IPS-11a (cell line): Measurements from ENCODE around the gene DLGAP1.
"Not testable (repeated sequence)": the region's sequence is repeated elsewhere in the genome, so short reads cannot be mapped to it uniquely, and the experiment has no call there.

Experiments used
- H3K4me3 ChIP-seq: one replicate; pipeline ENCODE4 v1.5.1; 2013; ENCODE audit warnings: low read depth, low read length, control low read depth

Gene DLGAP1

DNA sequence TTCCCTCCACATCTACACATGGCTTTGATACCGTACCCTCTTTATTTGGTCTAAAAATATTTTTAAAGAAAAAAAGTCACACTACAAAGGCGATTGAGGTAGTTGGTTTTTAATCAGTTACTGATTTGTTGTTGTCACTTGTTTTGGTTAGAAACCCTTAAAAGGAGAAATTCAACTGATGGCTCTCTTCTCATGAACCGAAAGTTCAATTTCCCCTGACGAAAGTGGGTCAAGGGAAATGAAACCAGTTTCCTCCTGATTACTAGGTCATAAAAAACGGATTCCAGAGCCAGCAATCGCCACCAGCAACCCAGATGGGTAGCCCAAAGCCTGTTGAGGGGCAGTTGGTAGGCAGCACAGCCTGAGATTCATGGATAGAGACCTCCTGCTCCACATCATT, 63.2 kb downstream of the DLGAP1 start:
- no peak overlapping the region for H3K4me3 ChIP-seq

DNA sequence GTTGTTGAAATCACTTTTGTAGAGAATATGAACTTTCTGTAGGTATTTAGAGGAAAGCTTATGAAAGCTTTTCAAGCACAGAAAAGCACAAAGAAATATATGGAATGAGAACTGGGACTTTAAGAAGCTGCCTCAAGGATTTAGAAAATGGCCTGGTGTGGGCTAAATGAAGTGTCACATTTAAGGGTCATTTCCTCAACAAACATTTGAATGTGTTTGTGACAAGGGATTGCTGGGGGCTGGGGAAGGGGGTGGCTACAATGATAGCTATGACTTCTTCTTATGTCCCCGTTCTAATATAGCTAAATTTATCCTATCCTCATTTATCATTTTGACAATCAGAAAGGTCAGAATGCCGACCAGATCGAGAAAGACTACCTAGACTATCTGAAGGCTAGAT, 69.2 kb downstream of the DLGAP1 start:
- H3K4me3 ChIP-seq: no peak overlapping the region

DNA sequence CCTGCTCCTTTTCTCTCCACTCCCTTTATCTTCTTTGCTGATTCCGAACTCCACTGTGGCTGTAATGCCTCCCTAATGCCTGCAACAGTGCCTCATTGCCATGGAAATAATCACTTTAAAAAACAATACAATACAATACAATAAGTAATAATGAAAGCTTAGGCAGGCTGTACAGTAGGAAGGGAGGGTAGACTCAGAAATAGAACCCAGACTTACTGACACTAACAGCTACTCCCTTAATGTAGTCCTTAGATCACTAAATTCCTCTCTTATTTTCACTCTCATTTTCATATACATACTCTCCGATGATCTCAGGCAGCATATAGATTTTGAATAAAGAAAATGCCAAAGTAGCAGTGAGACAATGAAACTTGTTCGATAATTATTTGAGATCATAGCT, 70.2 kb downstream of the DLGAP1 start:
- no peak overlapping the region for H3K4me3 ChIP-seq

DNA sequence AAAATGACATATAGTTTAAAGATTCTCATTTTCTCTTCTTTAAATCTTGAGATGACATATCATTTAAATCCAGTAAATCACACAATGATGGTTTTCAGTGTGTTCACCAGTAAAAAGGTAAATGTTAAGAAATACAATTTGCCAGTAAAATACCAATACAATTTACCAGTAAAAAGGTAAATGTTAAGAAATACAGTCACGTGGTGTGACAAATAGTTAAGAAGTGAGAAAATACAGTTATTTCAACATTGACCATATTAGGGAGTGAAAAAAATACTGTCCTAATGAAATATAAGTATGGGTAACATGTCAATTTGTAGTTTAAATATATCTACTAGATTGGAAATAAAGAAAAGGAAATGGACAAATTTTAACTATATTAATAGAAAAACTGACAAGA, 80.5 kb downstream of the DLGAP1 start:
- no peak overlapping the region for H3K4me3 ChIP-seq

DNA sequence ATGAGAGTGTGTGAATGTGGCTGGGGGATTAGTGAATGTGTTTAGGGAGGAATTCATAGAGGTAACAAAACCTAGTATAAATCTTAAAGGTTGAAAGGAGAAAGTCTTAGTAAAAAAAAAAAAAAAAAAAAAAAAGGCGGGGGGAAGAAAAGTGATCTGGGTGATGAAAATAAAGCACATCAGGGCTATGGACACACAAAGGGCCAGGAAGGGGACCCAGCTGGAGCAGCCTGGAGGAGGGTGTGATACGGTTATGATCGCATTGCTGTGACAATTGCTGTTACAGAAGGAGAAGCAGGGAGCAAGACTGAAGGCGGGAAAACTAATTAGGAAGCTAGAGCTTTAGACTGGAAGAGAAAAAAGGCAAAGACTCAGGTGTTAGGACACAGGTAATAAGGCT, 85.4 kb downstream of the DLGAP1 start:
- H3K4me3 ChIP-seq: no peak overlapping the region

DNA sequence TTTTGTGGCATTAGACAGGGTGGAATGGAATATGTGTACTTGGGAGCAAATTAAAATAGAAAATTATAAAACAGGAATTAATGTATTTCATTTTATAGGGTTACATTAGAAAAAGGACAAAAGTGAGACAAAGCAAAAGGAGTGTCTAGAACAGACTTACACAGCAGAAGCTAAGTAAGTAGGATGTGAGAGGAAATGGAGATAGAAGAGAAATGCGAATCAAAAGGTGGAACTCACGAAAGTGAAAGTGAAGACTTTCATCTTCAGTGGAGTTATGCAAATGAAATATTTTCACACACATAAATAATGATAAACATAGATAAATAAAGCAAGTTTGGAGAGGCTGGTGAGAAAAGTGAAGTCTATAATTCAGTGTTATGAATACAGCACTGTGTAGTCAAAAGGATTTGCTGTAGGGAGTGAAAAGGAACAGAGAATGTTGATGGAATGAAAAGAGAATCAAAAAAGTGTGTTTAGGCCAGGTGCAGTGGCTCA, 94.8 kb downstream of the DLGAP1 start:
- no peak overlapping the region for H3K4me3 ChIP-seq

DNA sequence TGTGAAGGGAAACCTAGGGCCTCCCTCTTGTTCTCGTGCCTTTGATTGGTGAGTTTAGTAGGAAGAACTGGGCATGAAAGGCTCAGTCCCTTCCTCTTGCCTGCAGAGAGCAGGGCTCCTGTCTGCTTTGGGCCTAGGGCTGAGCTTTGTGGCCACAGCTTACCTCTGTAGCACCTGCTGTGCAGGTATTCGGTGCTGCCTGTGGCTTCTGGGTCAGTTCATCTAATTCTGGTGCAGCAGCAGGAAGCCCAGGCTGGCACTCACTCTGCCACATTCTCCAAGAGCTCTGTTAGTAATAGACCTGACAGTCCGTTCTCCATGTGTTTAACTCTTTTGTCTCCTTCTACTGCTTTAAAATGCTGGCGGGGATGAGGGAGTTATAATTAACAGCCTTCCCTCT, 96.5 kb downstream of the DLGAP1 start:
- no peak overlapping the region for H3K4me3 ChIP-seq

DNA sequence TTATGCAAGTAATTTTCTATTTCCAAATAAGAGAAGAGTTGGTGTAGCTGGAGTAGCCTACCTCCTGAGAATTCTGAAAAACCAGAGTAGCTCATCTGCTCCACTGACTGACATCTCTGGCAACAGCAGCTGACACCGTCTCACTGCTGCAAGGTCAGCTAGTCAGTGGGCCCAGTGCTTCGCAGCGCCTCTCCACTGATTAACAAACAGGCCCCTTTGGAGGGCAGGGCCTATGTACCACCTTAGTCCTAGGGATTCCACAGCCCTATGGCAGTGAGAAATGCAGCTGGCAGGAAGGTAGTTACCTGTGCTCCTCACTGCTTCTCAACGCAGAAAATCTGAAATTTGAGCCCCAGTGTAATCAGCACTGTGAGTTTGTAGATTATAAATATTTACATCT, 97.5 kb downstream of the DLGAP1 start:
- H3K4me3 ChIP-seq: no peak overlapping the region

DNA sequence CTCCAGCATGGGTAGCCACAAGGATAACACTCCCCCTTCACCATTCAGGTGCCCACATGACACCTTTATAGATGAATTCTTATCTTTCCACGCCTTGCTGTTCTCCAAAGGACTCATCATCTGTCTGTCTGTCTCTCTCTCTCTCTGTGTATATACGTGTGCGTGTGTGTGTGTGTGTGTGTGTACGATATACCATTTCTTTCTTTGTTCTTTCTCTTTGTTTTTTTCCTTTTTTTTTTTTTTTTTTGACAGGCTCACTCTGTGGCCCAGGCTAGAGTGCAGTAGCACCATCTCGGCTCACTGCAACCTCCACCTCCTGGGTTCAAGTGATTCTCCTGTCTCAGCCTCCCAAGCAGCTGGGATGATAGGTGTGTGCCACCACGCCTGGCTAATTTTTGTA, 98.2 kb downstream of the DLGAP1 start:
- H3K4me3 ChIP-seq: no peak overlapping the region

DNA sequence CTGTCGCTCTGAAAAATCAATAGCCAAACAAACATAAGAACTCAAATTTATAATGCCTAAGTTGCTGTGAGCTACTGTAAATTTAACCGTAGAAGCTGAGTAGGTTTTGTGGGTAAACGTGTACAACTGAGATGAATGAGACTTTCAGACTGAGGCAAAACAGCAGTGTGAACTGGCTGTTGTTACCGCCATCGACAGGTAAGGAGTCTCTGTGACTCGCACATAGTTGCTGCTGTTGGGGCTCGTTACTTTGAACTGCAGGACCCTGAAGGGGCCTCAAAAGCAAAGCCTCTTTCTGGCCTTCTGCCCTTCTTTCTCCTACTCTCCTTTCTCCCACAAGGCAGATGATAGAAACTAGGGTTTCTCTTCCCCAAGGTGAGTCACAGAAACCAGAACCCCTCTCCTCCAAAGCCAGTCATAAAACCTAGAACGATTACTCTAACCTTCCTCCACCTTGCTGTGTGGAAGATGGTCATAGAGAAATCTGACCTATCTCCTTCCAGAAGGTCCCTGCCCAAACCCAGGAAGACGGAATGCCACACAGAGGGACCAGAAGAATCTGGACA, 101.2 kb downstream of the DLGAP1 start:
- no peak overlapping the region for H3K4me3 ChIP-seq

DNA sequence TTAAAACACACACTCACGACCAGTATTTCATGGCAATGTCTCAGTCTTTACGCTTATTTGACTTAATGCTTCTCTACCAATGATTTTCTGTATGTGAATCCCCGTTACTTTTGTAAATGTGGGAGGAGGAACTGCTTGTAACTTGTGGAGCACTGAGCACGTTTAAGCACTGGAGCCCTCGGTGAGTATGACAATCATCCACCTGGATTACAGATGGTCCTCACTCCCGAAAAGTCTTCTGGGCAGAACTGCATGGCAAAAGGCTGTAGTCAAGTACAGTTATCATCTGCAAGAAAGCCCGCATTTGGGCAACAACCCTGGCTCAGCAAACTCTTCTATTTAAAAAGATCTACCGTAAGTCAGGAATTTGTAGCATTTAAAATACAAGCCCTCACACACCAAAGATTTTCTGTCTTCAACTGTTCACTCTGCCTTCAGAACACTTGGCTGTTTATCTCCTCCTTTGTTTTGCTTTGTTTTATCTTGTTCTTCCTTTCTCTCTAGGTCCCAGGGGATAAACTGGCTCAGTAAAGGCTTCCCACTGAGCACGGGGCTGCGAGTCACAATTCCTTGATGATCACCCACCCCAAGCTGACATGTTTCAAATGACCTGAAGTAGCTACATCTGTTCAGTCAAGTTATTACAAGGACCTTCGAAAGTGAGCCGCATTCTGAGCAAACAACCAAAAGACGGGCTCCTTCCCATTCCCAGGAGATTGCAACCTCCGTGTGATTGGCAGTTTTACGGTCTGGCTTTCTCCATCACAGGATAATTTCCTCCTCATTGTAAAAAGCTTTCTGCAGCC, 102.2 kb downstream of the DLGAP1 start:
- no peak overlapping the region for H3K4me3 ChIP-seq

DNA sequence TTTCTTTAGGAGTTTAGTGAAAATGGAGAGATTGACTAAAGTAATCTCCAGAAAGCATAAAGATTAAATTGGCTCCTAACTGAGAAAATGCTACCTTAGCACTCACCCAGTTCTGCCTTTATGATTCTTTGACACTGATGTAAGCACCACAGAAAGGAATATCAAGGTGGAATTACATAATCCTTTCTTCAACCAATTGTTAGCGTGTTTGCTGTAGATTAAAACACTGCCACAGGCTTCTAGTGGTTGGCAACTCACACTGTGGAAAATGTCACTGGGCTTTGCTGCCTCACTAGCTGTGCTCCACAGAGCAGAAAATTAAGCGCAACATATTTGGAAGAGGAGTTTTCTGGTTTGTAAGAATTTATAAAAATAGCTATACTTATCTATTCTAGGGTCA, 104.1 kb downstream of the DLGAP1 start:
- no peak overlapping the region for H3K4me3 ChIP-seq

DNA sequence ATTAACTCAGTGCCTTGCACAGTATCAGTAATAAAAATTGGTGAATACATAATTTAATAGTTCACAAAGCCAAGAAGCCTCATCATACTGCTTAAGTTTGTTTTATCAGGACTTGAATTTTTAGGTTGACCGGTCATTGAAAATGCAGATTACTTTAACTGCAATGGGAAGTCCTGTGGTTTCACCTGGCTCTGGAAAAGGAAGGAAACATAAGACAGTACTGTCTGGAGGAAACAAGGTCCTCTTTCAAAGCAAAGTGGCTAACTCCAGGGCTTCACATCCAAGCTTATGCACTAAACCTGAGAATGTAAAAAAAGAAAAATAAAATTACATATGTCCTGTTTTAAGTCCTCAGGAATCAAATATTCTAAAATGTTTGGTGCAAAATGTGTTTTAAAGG, 119.7 kb downstream of the DLGAP1 start:
- H3K4me3 ChIP-seq: no peak overlapping the region

DNA sequence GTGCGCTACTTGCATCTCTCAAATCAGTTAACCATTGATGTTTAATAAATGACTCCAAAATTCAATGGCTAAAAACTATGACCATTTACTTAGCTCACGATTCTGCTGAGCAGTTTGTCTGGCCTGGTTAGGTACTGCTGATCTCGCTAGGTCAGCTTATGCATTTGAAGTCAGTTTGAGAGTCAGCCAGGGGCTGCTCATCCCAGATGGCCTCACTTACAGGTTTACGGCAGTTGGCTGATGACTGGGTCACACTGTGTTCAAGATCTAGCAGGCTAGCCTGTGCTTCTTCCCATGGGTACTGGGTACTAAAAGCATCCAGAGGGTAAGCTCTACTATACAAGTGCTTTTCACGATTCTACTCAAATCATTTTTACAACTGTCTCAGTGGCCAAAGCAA, 122.1 kb downstream of the DLGAP1 start:
- H3K4me3 ChIP-seq: no peak overlapping the region

DNA sequence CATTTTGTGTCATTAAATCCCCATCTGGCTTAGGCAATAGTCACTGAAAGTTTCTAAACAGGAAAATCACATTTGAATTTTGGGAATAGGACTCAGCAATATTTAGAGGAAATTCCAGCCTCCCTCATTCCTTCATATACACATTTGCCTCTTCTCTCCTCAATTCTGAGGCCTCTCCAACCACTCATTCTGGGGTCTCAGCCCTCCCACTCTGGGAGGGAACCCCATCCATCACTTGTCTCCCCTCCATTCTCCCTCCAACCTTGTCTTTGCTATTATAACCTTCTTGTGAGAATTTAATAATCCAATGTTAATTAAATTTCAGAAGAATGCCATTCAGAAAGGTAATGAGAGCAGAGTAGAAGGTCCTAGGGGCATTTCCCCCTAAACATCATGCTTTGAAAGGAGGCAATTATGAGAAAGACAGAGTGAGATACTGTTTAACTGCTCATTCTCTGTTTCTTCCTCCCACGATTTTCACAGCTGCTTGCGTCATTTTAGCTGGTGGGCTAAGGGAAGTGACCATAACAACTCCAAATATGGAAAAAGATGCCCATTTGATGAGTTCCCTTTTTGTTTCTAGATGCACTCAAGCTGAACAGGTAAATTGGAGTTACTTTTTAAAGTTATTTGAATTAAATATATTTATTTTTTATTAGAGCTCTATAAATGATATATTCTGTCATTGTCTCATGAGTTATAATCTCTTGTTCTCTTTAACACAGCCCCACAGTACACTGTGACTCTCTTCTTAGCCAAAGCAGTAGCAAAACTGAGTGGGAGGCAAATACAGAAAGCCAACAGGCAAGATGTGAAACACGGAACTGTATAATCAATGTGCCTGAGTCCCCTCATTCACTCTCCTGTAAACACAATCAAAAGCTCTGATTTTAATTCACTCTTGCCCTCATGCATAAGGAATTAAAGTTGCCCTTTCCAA, 135.1 kb downstream of the DLGAP1 start:
- H3K4me3 ChIP-seq: no peak overlapping the region

DNA sequence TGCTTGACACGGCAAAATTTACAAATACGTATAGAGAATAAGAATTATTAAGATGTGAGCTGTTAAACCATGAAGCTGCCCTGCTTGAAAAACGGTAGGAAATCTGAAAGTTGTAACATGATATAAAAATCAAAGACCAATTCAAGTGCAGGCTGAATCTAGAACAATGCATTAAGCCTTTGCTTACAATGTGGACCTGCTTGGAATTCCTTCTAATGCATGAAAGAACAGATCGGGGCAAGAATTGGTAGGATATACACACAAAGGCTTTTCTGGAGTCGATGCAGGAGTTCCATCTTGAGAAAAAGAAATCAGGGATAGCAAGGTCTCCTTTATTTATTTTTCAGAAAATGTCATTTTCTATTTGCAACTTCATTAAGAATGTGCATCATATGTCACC, 136.8 kb downstream of the DLGAP1 start:
- H3K4me3 ChIP-seq: no peak overlapping the region

DNA sequence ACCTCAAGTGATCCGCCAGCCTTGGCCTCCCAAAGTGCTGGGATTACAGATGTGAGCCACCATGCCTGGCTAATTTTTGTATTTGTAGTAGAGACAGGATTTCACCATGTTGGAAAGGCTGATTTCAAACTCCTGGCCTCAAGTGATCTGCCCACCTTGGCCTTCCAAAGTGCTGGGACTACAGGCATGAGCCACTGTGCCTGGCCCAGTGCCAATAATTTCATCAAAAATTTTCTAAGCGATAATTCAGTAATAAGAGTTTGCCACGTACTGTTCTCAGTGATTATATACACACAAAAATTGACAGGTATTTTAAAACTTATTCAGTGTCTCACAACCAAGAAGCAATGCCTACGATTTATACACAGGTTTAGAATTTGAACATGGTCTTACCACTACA, 143.2 kb downstream of the DLGAP1 start:
- not testable (repeated sequence) for H3K4me3 ChIP-seq

DNA sequence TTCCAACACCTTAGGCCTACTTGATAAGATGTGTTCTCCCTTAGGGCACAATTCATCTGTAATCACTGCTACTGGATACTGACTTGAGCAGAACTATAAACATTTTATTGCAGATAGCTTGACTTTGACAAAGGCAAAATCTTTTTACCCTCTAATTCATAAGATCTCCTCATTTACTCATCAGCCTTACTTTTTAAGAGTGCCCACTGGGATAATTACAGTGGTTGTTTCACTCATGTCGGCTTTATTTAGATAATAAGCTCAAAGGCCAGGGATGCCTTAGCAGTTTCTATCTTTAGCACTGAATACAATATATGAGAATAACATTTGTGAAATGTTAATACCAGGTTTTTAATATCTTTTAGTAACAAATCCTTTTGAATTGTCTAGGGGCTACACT, 144.0 kb downstream of the DLGAP1 start:
- H3K4me3 ChIP-seq: no peak overlapping the region

DNA sequence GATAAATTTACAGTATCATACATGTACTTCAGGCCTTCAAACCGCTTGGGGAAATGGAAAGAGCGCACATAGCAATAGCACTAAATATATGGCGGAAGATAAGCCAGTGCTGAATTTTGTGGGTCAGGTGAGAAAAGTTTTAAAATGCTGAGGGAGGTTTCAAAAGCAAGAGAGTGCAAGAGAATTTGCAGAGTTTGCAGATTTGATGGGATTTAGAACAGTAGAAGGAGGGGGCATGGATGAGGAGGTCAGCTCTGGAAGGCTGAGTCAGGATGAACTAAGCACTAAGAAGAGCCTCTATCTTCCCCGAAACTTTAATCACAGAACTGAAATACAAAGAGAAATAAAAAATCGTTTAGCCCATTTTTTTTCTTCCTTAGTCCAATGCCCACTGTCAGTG, 145.9 kb downstream of the DLGAP1 start:
- H3K4me3 ChIP-seq: no peak overlapping the region

DNA sequence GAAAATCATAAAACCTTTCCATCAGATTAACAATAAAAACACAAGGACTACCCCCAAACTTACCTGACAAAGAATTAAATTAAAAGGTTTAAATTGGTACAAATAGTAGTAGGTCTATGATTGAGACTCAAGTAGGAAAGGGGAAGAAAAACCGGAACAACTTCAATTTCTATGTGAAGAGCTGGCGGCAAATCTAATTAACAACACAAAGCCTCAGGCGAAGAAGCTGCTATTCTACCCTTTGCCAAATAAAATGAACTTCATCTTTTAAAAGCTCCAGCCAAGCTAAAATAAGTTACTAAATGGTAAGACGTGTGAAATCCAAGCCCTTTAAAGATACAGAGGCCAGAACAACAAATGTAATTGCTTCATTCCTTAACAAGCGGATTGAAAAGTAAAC, 146.5 kb downstream of the DLGAP1 start:
- H3K4me3 ChIP-seq: no peak overlapping the region

DNA sequence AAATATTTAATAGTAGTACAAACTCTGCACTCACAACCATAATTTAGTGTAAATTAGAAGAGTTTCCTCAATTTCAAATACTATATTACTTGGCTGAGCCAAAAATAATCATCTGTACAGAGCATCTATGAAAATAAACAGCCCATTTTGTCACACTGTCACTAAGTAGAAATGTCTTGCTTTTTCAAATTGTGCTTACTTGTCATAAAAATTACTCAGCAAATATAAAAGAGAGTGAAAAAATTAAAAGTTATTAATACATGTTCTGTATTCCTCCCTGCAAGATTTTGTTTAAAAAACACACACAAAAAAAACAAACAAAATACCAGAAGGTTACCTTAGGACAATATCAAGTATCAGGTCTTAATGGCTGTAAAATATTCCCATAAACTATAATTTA, 155.7 kb downstream of the DLGAP1 start:
- H3K4me3 ChIP-seq: no peak overlapping the region

DNA sequence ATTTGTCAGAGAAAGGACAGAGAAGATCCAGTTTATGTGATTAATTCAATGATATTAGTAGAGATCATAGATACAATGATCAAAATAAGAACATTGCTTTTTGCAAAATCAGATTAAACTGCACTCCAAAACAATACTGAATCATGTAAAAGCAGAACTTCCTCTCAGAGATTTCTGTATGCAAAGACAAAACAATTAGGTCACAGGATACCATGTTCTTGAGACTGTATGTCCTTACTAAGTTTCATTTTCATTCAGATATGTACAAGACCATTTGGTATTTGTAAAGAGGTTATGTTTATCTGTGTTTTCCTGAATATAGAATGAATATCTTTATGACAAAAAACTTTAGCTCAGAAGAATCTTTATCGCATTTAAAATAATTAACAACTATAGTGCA, 161.8 kb downstream of the DLGAP1 start:
- H3K4me3 ChIP-seq: no peak overlapping the region
